GM23338 (cell line): ENCODE data around the gene AIG1.

Experiments used
- CREB1 ChIP-seq: fragments of 250-450 bp; sonication (Bioruptor Pico); IDR thresholded peaks from 2 replicates; pipeline ENCODE4 v1.5.0; 2020; ENCODE audit warnings: low read depth, mild to moderate bottlenecking, moderate library complexity
- EZH2 ChIP-seq: fragments of 200-600 bp; sonication (generic); IDR thresholded peaks from one replicate; pipeline ENCODE4 v1.8.0; 2017; ENCODE audit warnings: antibody characterized with exemption, mild to moderate bottlenecking, low read depth; ENCODE audit not compliant: unreplicated experiment
- EZH2phosphoT487 ChIP-seq: fragments of 200-600 bp; sonication (generic); IDR thresholded peaks from one replicate; pipeline ENCODE4 v1.8.1; 2018; ENCODE audit warnings: antibody characterized with exemption; ENCODE audit not compliant: unreplicated experiment
- JUNB ChIP-seq: IDR thresholded peaks from one replicate; pipeline ENCODE4 v1.6.1; 2016; ENCODE audit warnings: antibody characterized with exemption; ENCODE audit not compliant: unreplicated experiment
- POLR2AphosphoS5 ChIP-seq: IDR thresholded peaks from 2 replicates; pipeline ENCODE4 v1.6.1; 2016; ENCODE audit warnings: antibody characterized with exemption, low read depth
- TF ChIP-seq, protein P1 (sequence below), 2 experiments: fragments of 200-600 bp in 1 of 2; sonication (generic) in 1 of 2; conservative IDR thresholded peaks; 2 replicates each; pipeline versions ENCODE4 v1.5.1 to v1.6.1; 2016 to 2017; ENCODE audit warnings: antibody characterized with exemption in 2 of 2, low read depth in 2 of 2, mild to moderate bottlenecking in 2 of 2, moderate library complexity in 1 of 2
- TF ChIP-seq, protein P2 (sequence below): IDR thresholded peaks from one replicate; pipeline ENCODE4 v1.6.1; 2018; ENCODE audit warnings: antibody characterized with exemption; ENCODE audit not compliant: unreplicated experiment
- TF ChIP-seq, protein P3 (sequence below): fragments of 250-450 bp; sonication (Bioruptor Pico); IDR thresholded peaks from 2 replicates; pipeline ENCODE4 v1.5.0; 2020; ENCODE audit warnings: mild to moderate bottlenecking, moderate library complexity

DNA sequence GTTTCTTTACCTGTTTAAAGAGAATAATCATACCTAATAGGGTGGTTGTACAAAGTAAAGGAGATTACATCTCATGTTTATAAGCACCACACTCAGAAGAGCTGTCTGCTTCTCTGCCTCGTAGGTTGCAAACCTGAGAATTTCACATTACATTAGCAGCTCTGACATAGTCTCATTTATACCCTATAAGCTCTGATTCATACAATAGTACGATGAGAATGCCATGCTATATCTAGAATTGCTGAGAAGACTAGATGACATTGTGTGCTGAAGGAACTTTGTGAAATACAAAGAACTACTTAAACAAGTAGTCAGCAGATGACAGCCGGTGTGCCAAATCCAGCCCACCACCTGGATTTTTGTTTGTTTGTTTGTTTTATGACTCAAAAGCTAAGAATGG is 268.6 kb downstream of the AIG1 start:
- TF ChIP-seq, protein P1, sequence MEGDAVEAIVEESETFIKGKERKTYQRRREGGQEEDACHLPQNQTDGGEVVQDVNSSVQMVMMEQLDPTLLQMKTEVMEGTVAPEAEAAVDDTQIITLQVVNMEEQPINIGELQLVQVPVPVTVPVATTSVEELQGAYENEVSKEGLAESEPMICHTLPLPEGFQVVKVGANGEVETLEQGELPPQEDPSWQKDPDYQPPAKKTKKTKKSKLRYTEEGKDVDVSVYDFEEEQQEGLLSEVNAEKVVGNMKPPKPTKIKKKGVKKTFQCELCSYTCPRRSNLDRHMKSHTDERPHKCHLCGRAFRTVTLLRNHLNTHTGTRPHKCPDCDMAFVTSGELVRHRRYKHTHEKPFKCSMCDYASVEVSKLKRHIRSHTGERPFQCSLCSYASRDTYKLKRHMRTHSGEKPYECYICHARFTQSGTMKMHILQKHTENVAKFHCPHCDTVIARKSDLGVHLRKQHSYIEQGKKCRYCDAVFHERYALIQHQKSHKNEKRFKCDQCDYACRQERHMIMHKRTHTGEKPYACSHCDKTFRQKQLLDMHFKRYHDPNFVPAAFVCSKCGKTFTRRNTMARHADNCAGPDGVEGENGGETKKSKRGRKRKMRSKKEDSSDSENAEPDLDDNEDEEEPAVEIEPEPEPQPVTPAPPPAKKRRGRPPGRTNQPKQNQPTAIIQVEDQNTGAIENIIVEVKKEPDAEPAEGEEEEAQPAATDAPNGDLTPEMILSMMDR (conservative IDR thresholded peaks at IDR 0.05; ENCODE audit: low read depth in 2 of 2), result no peak
- TF ChIP-seq EZH2 (no peak), EZH2phosphoT487 (no peak), POLR2AphosphoS5 (no peak), JUNB (no peak), CREB1 (no peak)
- TF ChIP-seq, protein P2, sequence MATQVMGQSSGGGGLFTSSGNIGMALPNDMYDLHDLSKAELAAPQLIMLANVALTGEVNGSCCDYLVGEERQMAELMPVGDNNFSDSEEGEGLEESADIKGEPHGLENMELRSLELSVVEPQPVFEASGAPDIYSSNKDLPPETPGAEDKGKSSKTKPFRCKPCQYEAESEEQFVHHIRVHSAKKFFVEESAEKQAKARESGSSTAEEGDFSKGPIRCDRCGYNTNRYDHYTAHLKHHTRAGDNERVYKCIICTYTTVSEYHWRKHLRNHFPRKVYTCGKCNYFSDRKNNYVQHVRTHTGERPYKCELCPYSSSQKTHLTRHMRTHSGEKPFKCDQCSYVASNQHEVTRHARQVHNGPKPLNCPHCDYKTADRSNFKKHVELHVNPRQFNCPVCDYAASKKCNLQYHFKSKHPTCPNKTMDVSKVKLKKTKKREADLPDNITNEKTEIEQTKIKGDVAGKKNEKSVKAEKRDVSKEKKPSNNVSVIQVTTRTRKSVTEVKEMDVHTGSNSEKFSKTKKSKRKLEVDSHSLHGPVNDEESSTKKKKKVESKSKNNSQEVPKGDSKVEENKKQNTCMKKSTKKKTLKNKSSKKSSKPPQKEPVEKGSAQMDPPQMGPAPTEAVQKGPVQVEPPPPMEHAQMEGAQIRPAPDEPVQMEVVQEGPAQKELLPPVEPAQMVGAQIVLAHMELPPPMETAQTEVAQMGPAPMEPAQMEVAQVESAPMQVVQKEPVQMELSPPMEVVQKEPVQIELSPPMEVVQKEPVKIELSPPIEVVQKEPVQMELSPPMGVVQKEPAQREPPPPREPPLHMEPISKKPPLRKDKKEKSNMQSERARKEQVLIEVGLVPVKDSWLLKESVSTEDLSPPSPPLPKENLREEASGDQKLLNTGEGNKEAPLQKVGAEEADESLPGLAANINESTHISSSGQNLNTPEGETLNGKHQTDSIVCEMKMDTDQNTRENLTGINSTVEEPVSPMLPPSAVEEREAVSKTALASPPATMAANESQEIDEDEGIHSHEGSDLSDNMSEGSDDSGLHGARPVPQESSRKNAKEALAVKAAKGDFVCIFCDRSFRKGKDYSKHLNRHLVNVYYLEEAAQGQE, result no peak
- TF ChIP-seq, protein P3, sequence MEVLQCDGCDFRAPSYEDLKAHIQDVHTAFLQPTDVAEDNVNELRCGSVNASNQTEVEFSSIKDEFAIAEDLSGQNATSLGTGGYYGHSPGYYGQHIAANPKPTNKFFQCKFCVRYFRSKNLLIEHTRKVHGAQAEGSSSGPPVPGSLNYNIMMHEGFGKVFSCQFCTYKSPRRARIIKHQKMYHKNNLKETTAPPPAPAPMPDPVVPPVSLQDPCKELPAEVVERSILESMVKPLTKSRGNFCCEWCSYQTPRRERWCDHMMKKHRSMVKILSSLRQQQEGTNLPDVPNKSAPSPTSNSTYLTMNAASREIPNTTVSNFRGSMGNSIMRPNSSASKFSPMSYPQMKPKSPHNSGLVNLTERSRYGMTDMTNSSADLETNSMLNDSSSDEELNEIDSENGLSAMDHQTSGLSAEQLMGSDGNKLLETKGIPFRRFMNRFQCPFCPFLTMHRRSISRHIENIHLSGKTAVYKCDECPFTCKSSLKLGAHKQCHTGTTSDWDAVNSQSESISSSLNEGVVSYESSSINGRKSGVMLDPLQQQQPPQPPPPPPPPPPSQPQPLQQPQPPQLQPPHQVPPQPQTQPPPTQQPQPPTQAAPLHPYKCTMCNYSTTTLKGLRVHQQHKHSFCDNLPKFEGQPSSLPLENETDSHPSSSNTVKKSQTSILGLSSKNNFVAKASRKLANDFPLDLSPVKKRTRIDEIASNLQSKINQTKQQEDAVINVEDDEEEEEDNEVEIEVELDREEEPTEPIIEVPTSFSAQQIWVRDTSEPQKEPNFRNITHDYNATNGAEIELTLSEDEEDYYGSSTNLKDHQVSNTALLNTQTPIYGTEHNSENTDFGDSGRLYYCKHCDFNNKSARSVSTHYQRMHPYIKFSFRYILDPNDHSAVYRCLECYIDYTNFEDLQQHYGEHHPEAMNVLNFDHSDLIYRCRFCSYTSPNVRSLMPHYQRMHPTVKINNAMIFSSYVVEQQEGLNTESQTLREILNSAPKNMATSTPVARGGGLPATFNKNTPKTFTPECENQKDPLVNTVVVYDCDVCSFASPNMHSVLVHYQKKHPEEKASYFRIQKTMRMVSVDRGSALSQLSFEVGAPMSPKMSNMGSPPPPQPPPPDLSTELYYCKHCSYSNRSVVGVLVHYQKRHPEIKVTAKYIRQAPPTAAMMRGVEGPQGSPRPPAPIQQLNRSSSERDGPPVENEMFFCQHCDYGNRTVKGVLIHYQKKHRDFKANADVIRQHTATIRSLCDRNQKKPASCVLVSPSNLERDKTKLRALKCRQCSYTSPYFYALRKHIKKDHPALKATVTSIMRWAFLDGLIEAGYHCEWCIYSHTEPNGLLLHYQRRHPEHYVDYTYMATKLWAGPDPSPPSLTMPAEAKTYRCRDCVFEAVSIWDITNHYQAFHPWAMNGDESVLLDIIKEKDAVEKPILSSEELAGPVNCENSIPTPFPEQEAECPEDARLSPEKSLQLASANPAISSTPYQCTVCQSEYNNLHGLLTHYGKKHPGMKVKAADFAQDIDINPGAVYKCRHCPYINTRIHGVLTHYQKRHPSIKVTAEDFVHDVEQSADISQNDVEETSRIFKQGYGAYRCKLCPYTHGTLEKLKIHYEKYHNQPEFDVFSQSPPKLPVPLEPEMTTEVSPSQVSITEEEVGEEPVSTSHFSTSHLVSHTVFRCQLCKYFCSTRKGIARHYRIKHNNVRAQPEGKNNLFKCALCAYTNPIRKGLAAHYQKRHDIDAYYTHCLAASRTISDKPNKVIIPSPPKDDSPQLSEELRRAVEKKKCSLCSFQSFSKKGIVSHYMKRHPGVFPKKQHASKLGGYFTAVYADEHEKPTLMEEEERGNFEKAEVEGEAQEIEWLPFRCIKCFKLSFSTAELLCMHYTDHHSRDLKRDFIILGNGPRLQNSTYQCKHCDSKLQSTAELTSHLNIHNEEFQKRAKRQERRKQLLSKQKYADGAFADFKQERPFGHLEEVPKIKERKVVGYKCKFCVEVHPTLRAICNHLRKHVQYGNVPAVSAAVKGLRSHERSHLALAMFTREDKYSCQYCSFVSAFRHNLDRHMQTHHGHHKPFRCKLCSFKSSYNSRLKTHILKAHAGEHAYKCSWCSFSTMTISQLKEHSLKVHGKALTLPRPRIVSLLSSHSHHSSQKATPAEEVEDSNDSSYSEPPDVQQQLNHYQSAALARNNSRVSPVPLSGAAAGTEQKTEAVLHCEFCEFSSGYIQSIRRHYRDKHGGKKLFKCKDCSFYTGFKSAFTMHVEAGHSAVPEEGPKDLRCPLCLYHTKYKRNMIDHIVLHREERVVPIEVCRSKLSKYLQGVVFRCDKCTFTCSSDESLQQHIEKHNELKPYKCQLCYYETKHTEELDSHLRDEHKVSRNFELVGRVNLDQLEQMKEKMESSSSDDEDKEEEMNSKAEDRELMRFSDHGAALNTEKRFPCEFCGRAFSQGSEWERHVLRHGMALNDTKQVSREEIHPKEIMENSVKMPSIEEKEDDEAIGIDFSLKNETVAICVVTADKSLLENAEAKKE, result no peak
